ENCODE data around the gene COPS3. TPM values are rescaled to one million over a fixed set of nuclear protein-coding genes. Genes with fewer than 3 reads are reported as not detected.

COPS3 gene
- polyA plus RNA-seq, 1 experiment = 73.3 TPM

DNA sequence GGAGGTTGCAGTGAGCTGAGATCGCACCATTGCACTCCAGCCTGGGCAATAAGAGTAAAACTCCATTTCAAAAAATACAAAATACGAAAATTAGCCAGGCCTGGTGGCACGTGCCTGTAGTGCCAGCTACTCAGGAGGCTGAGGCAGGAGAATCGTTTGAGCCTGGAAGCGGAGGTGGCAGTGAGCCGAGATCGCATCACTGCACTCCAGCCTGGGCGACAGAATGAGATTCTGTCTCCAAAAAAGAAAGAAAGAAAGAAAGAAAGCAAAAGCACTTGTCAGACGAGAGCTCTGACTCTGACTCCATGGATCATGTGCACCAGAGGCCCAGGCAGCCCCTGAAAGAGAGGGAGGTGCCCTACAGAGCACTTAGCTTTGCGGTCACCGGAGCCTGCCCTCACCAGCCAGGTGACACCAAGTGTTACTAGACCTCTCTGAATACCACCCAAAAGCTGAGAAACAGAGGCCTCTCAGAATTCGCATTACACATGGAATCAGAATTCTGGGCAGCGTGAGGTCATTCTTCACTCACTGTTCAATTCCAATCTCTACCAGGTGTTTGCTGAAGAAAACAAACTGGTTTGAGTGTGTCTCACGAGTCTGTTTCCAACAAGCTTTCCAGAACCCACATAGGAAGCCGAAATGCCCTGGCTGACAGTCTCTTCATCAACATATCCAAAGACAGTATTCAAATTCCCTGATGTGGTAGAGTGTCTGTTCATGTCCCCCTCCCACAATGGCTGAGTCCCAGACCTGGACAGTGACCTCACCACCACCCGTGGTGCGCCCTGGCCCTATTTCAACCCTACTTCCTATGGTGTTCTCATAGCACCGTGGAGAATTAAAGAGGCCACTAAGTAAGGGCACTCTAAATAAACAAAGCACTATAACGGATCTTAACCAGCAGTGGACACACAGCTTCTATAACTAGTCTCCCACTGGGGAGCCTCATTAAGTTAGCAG, 45.6 kb downstream of the COPS3 start:
- no peaks in the 10 kb centered on the region for H3K27me3 ChIP-seq (ENCODE audit: control insufficient read depth, insufficient read depth, low read length)
- DNase-seq (ENCODE audit: low read depth) = no peak
- peaks cover 11% of the 10 kb centered on the region for H3K36me3 ChIP-seq (ENCODE audit: control insufficient read depth, insufficient read depth, low read length)
- TF ChIP-seq, protein P1, sequence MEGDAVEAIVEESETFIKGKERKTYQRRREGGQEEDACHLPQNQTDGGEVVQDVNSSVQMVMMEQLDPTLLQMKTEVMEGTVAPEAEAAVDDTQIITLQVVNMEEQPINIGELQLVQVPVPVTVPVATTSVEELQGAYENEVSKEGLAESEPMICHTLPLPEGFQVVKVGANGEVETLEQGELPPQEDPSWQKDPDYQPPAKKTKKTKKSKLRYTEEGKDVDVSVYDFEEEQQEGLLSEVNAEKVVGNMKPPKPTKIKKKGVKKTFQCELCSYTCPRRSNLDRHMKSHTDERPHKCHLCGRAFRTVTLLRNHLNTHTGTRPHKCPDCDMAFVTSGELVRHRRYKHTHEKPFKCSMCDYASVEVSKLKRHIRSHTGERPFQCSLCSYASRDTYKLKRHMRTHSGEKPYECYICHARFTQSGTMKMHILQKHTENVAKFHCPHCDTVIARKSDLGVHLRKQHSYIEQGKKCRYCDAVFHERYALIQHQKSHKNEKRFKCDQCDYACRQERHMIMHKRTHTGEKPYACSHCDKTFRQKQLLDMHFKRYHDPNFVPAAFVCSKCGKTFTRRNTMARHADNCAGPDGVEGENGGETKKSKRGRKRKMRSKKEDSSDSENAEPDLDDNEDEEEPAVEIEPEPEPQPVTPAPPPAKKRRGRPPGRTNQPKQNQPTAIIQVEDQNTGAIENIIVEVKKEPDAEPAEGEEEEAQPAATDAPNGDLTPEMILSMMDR (IDR thresholded peaks at IDR 0.05; ENCODE audit: insufficient read depth, low read depth, low read length) = no peak
- CTCF ChIA-PET = interaction anchor here (0.6 to 1.2 kb wide), 5 partner anchors 9 to 244 kb away, joined by 3 to 6 read pairs (median 3); no protein-coding TSS in a partner anchor
- POLR2A ChIA-PET = no interaction called here
- H3K4me3 ChIP-seq (ENCODE audit: low read depth, low read length) = peak overlapping the region; percentile 90

DNA sequence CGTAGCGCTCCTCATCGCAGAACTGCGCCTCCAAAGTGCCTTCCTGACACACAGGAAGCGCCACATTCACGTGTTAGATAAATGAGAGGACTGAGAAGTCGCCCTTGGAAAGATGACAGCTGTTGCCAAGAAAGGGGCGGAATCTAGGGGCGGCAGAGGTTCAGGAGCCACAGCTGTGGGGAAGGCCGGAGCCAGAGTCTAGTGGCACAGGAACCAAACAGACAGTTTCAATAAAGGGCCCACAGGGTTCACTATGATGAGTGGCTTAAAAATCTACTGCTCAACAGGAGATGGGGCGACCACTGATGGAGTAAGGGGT, 48.8 kb downstream of the COPS3 start:
- DNase-seq (ENCODE audit: low read depth) = no peak
- H3K4me3 ChIP-seq (ENCODE audit: low read depth, low read length) = no peak overlapping the region
- ChIA-PET POLR2A (no interaction called here), CTCF (interaction anchor here (0.6 to 0.9 kb wide), 2 partner anchors 31 to 597 kb away, joined by 3 read pairs; no protein-coding TSS in a partner anchor)
- H3K36me3 ChIP-seq (ENCODE audit: control insufficient read depth, insufficient read depth, low read length) = peaks cover 24% of the 10 kb centered on the region
- TF ChIP-seq, protein P1 (IDR thresholded peaks at IDR 0.05; ENCODE audit: insufficient read depth, low read depth, low read length) = no peak
- no peaks in the 10 kb centered on the region for H3K27me3 ChIP-seq (ENCODE audit: control insufficient read depth, insufficient read depth, low read length)

DNA sequence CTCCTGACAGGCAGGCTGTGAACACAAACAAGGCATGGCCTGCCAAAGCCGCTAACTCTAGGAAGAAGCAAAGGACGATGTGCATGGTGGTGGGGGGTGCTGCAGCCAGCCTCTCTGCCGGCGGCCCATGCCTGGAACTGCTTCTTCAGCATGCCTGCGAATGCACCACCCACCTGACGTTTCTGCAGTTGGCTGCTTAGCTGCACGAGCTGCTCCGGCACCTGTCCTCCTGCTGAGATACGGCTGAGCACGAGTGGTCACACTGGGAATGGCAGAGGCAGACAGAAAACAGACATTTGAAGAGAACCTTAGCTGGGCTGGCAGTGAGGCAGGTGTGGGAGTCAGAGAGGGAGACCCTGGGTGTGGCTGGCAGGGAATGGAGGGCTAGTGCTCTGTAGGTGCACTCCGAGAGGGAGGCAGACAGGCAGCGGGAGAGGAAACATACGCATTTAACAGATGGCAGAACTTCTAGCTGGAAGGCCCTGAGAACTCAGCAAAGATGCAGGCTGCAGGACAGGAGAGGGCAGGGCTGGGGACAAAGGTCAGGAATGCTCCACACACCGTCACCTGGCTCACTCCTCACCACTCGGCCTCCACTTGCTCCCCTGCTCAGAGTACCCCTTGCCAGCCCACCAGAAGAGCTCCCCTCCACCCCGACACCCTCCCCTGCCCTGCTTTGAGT, 49.3 kb downstream of the COPS3 start:
- peaks cover 28% of the 10 kb centered on the region for H3K36me3 ChIP-seq (ENCODE audit: control insufficient read depth, insufficient read depth, low read length)
- CTCF ChIA-PET = interaction anchor here (0.6 to 0.9 kb wide), 2 partner anchors 32 to 596 kb away, joined by 3 read pairs; no protein-coding TSS in a partner anchor
- POLR2A ChIA-PET = no interaction called here

DNA sequence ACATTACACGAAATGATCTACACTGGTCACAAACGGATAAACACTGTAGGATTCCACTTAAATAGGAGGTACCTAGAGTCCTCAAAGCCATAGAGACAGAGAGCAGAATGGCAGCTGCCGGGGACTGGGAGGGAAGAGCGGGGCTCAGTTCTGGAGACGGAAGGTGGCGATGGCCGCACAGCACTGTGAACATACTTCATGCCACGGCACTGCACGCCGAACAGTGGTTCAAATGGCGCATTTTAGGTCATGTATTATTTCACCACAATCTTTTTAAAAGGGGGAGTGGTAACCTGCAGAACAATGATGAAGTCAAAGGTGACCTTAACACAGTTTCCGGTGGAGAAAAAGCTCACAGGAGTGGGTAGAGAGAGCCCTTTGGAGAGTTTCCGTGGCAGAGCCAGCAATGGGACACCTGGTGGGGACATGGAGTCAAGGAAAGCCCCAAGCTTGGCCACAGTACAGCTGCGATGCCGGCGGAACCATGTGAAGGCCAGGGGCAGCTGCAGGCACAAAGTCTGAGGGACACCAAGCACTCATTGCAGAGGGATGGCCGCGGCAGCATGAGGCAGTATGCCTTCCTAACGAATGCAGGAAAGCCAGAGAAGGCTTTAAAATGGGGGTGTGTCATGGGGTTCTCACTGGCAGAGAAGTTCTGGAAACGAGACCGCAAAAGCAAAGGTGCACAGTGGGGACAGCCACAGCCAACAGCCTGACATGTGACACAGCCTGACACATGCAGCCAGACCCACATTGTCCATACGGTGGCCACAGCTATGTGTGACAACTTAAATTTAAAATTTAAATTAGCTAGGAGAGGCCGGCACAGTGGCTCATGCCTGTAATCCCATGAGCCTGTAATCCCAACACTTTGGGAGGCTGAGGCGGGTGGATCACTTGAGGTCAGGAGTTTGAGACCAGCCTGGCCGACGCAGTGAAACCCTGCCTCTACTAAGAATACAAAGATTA, 51.3 kb downstream of the COPS3 start:
- POLR2A ChIA-PET = no interaction called here
- CTCF ChIA-PET = no interaction called here
- no peak for DNase-seq (ENCODE audit: low read depth)
- Histone ChIP-seq H3K4me3 (ENCODE audit: low read depth, low read length) (no peak overlapping the region), H3K36me3 (ENCODE audit: control insufficient read depth, insufficient read depth, low read length) (peaks cover 39% of the 10 kb centered on the region), H3K27me3 (ENCODE audit: control insufficient read depth, insufficient read depth, low read length) (no peaks in the 10 kb centered on the region)
- TF ChIP-seq, protein P1 (IDR thresholded peaks at IDR 0.05; ENCODE audit: insufficient read depth, low read depth, low read length) = no peak

More for the DNA sequence above, 49.3 kb downstream of the COPS3 start:
- no peak for DNase-seq (ENCODE audit: low read depth)
- TF ChIP-seq, protein P1 (IDR thresholded peaks at IDR 0.05; ENCODE audit: insufficient read depth, low read depth, low read length) = no peak
- H3K4me3 ChIP-seq (ENCODE audit: low read depth, low read length) = no peak overlapping the region
- no peaks in the 10 kb centered on the region for H3K27me3 ChIP-seq (ENCODE audit: control insufficient read depth, insufficient read depth, low read length)

Measured in BJ (cell line).